HL-60 (cell line): ENCODE data around the gene ALOX12.

Source experiments
- GABPA ChIP-seq: IDR thresholded peaks from 2 replicates; pipeline ENCODE4 v1.6.1; 2012; ENCODE audit warnings: low read depth
- POLR2AphosphoS5 ChIP-seq: IDR thresholded peaks from 2 replicates; pipeline ENCODE4 v1.6.1; 2012; ENCODE audit warnings: low read depth
- SPI1 ChIP-seq: IDR thresholded peaks from 2 replicates; pipeline ENCODE4 v1.6.1; 2012; ENCODE audit warnings: low read depth, mild to moderate bottlenecking, borderline replicate concordance
- TF ChIP-seq, protein P1 (sequence below): IDR thresholded peaks from one replicate; pipeline ENCODE4 v1.5.1; 2011; ENCODE audit warnings: low read length, control low read depth, inconsistent platforms; ENCODE audit not compliant: insufficient read depth
- TF ChIP-seq, protein P2 (sequence below): IDR thresholded peaks from 2 replicates; pipeline ENCODE4 v1.6.1; 2012; ENCODE audit warnings: low read depth; ENCODE audit not compliant: insufficient replicate concordance

DNA sequence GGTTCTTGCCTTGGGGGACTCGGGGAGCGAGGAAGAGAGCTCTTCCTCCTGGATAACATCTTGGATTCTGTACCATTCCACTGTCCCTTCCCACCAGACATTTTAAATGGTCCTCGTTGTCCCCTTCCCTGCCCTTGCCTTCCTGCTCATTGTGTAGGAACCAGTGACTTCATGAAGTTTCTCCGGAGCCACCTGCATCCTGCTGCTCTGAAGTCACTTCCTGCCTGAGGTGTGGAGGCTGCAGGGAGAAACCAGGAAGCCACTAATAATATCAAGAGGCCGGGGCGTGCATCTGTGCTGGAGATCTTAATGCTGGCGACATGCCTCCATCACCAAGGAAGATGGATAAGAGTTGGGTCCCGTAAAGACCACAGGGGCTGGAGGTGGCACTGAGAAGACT is 33.8 kb downstream of the ALOX12 start:
- TF ChIP-seq, protein P1, sequence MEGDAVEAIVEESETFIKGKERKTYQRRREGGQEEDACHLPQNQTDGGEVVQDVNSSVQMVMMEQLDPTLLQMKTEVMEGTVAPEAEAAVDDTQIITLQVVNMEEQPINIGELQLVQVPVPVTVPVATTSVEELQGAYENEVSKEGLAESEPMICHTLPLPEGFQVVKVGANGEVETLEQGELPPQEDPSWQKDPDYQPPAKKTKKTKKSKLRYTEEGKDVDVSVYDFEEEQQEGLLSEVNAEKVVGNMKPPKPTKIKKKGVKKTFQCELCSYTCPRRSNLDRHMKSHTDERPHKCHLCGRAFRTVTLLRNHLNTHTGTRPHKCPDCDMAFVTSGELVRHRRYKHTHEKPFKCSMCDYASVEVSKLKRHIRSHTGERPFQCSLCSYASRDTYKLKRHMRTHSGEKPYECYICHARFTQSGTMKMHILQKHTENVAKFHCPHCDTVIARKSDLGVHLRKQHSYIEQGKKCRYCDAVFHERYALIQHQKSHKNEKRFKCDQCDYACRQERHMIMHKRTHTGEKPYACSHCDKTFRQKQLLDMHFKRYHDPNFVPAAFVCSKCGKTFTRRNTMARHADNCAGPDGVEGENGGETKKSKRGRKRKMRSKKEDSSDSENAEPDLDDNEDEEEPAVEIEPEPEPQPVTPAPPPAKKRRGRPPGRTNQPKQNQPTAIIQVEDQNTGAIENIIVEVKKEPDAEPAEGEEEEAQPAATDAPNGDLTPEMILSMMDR, result no peak
- TF ChIP-seq, protein P2, sequence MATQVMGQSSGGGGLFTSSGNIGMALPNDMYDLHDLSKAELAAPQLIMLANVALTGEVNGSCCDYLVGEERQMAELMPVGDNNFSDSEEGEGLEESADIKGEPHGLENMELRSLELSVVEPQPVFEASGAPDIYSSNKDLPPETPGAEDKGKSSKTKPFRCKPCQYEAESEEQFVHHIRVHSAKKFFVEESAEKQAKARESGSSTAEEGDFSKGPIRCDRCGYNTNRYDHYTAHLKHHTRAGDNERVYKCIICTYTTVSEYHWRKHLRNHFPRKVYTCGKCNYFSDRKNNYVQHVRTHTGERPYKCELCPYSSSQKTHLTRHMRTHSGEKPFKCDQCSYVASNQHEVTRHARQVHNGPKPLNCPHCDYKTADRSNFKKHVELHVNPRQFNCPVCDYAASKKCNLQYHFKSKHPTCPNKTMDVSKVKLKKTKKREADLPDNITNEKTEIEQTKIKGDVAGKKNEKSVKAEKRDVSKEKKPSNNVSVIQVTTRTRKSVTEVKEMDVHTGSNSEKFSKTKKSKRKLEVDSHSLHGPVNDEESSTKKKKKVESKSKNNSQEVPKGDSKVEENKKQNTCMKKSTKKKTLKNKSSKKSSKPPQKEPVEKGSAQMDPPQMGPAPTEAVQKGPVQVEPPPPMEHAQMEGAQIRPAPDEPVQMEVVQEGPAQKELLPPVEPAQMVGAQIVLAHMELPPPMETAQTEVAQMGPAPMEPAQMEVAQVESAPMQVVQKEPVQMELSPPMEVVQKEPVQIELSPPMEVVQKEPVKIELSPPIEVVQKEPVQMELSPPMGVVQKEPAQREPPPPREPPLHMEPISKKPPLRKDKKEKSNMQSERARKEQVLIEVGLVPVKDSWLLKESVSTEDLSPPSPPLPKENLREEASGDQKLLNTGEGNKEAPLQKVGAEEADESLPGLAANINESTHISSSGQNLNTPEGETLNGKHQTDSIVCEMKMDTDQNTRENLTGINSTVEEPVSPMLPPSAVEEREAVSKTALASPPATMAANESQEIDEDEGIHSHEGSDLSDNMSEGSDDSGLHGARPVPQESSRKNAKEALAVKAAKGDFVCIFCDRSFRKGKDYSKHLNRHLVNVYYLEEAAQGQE, result no peak
- no peak for TF ChIP-seq POLR2AphosphoS5
- TF ChIP-seq GABPA, result no peak
- no peak for TF ChIP-seq SPI1
